Loucy (cell line): ENCODE results near the gene CORO2A.

ENCODE experiments used
- H2AFZ ChIP-seq: fragments of 200-600 bp; sonication (generic); 2 replicates; pipeline ENCODE4 v1.6.0; 2016; ENCODE audit warnings: antibody characterized with exemption, mild to moderate bottlenecking, low read length, moderate library complexity
- H3F3A ChIP-seq: fragments of 200-600 bp; 2 replicates; pipeline ENCODE4 v1.6.0; 2016; ENCODE audit warnings: antibody characterized with exemption, low read depth, mild to moderate bottlenecking
- H3K27me3 ChIP-seq: fragments of 200-600 bp; sonication (generic); 2 replicates; pipeline ENCODE4 v1.6.1; 2014; ENCODE audit warnings: low read length, mild to moderate bottlenecking; ENCODE audit not compliant: insufficient read depth, poor library complexity, severe bottlenecking
- H3K36me3 ChIP-seq: fragments of 200-600 bp; sonication (generic); 2 replicates; pipeline ENCODE4 v1.6.1; 2016; ENCODE audit warnings: low read length; ENCODE audit not compliant: insufficient read depth
- H3K4me1 ChIP-seq: fragments of 200-600 bp; sonication (generic); 2 replicates; pipeline ENCODE4 v1.5.1; 2014; ENCODE audit warnings: low read length, mild to moderate bottlenecking; ENCODE audit not compliant: insufficient read depth, poor library complexity, severe bottlenecking
- H3K4me2 ChIP-seq: fragments of 200-600 bp; sonication (generic); 2 replicates; pipeline ENCODE4 v1.6.0; 2014; ENCODE audit warnings: antibody characterized with exemption, low read length, low read depth, mild to moderate bottlenecking; ENCODE audit not compliant: poor library complexity, severe bottlenecking
- H3K4me3 ChIP-seq: fragments of 200-600 bp; sonication (generic); 2 replicates; pipeline ENCODE4 v1.5.1; 2014; ENCODE audit warnings: low read length, mild to moderate bottlenecking, mixed read lengths; ENCODE audit not compliant: poor library complexity, severe bottlenecking
- H3K79me2 ChIP-seq: fragments of 200-600 bp; sonication (generic); 2 replicates; pipeline ENCODE4 v1.6.1; 2014; ENCODE audit warnings: low read length; ENCODE audit not compliant: insufficient read depth
- H3K9ac ChIP-seq: fragments of 200-600 bp; sonication (generic); 2 replicates; pipeline ENCODE4 v1.6.0; 2014; ENCODE audit warnings: mild to moderate bottlenecking, low read depth, low read length, moderate library complexity; ENCODE audit not compliant: poor library complexity, severe bottlenecking
- H3K9me2 ChIP-seq: fragments of 200-600 bp; sonication (generic); replicated peaks from 2 replicates; pipeline ENCODE4 v1.6.1; 2016; ENCODE audit warnings: low read depth, low read length, mixed read lengths
- H3K9me3 ChIP-seq: fragments of 200-600 bp; sonication (generic); 2 replicates; pipeline ENCODE4 v1.6.1; 2014; ENCODE audit warnings: mild to moderate bottlenecking, antibody characterized with exemption, low read length, low read depth; ENCODE audit not compliant: insufficient read depth
- H4K20me1 ChIP-seq: fragments of 200-600 bp; sonication (generic); 2 replicates; pipeline ENCODE4 v1.6.0; 2014; ENCODE audit warnings: antibody characterized with exemption, low read length, mild to moderate bottlenecking; ENCODE audit not compliant: insufficient read depth, poor library complexity, severe bottlenecking
- CTCF ChIP-seq: fragments of 200-600 bp; sonication (generic); conservative IDR thresholded peaks from 2 replicates; pipeline ENCODE4 v1.5.1; 2014; ENCODE audit warnings: mild to moderate bottlenecking, antibody characterized with exemption, low read length
- EZH2phosphoT487 ChIP-seq: fragments of 200-600 bp; IDR thresholded peaks from 2 replicates; pipeline ENCODE4 v1.6.1; 2018; ENCODE audit warnings: antibody characterized with exemption, mild to moderate bottlenecking, moderate library complexity, borderline replicate concordance

The CORO2A gene

GRCh38 chr9:98150164-98150563, 42.3 kb downstream of the CORO2A start:
- no peaks in the 10 kb centered on the region for H3K9me2 ChIP-seq
- TF ChIP-seq CTCF (no peak), EZH2phosphoT487 (no peak)
- H3K27me3 ChIP-seq: no peaks in the 10 kb centered on the region
- H3F3A ChIP-seq: 0 out of 2 replicates have a peak, but pooled peaks cover 3% of the 10 kb centered on the region
- no peak overlapping the region for H3K9ac ChIP-seq
- H3K79me2 ChIP-seq: no peaks in the 10 kb centered on the region
- no peak overlapping the region for H3K4me2 ChIP-seq
- no peak overlapping the region for H3K4me3 ChIP-seq
- no peaks in the 10 kb centered on the region for H3K4me1 ChIP-seq
- no peaks in the 10 kb centered on the region for H3K36me3 ChIP-seq
- no peaks in the 10 kb centered on the region for H4K20me1 ChIP-seq
- no peaks in the 10 kb centered on the region for H3K9me3 ChIP-seq
- H2AFZ ChIP-seq: no peak overlapping the region

- Histone ChIP-seq H3K4me1 (no peaks in the 10 kb centered on the region), H3K9me2 (no peaks in the 10 kb centered on the region), H2AFZ (no peak overlapping the region), H3K4me3 (no peak overlapping the region), H3K9me3 (no peaks in the 10 kb centered on the region), H3K36me3 (no peaks in the 10 kb centered on the region), H3F3A (0 out of 2 replicates have a peak, but pooled peaks cover 3% of the 10 kb centered on the region), H3K4me2 (no peak overlapping the region), H3K9ac (no peak overlapping the region), H4K20me1 (no peaks in the 10 kb centered on the region), H3K27me3 (no peaks in the 10 kb centered on the region), H3K79me2 (no peaks in the 10 kb centered on the region)
- no peak for TF ChIP-seq CTCF
- no peak for TF ChIP-seq EZH2phosphoT487
These were observed 43.0 kb downstream of the CORO2A start for GRCh38 chr9:98149422-98149821.

GRCh38 chr9:98148486-98148885, 44.0 kb downstream of the CORO2A start:
- no peaks in the 10 kb centered on the region for H3F3A ChIP-seq
- H3K27me3 ChIP-seq: no peaks in the 10 kb centered on the region
- no peaks in the 10 kb centered on the region for H3K4me1 ChIP-seq

More at GRCh38 chr9:98148486-98148885, 44.0 kb downstream of the CORO2A start:
- Histone ChIP-seq H3K9ac (no peak overlapping the region), H3K4me3 (no peak overlapping the region), H3K9me2 (no peaks in the 10 kb centered on the region), H2AFZ (no peak overlapping the region), H3K9me3 (no peaks in the 10 kb centered on the region), H3K4me2 (no peak overlapping the region), H3K79me2 (no peaks in the 10 kb centered on the region), H3K36me3 (no peaks in the 10 kb centered on the region), H4K20me1 (no peaks in the 10 kb centered on the region)
- TF ChIP-seq EZH2phosphoT487 (no peak), CTCF (no peak)
